HepG2 (cell line): ENCODE data around the gene TBC1D24. TPM values are rescaled to one million over a fixed set of nuclear protein-coding genes. Genes with fewer than 3 reads are reported as not detected.

Experiments used
- BORCS8-MEF2B ChIP-seq: sonication (generic); formaldehyde crosslinking; IDR thresholded peaks from 2 replicates; pipeline ENCODE4 v1.8.0; 2022; ENCODE audit warnings: mild to moderate bottlenecking, missing genetic modification reagents
- ESRRA ChIP-seq: sonication (generic); formaldehyde crosslinking; IDR thresholded peaks from 2 replicates; pipeline ENCODE4 v1.5.1; 2020; ENCODE audit warnings: mild to moderate bottlenecking, low read depth, missing genetic modification reagents
- NCOR1 ChIP-seq: fragments of 200-600 bp; sonication (generic); IDR thresholded peaks from 2 replicates; pipeline ENCODE4 v1.7.0; 2017; ENCODE audit warnings: antibody characterized with exemption, low read length, borderline replicate concordance
- NFYB ChIP-seq: sonication (generic); formaldehyde crosslinking; IDR thresholded peaks from 2 replicates; pipeline ENCODE4 v1.4.0; 2020; ENCODE audit warnings: missing genetic modification reagents
- ONECUT2 ChIP-seq: sonication (generic); formaldehyde crosslinking; IDR thresholded peaks from 2 replicates; pipeline ENCODE4 v1.4.0; 2020; ENCODE audit warnings: missing genetic modification reagents
- SALL2 ChIP-seq: sonication (generic); formaldehyde crosslinking; IDR thresholded peaks from 2 replicates; pipeline ENCODE4 v1.8.1; 2023; ENCODE audit warnings: mild to moderate bottlenecking, missing genetic modification reagents, inconsistent platforms
- TOPORS ChIP-seq: sonication (generic); formaldehyde crosslinking; IDR thresholded peaks from 2 replicates; pipeline ENCODE4 v1.8.0; 2023; ENCODE audit warnings: mild to moderate bottlenecking, missing genetic modification reagents
- ZNF33A ChIP-seq: sonication (generic); formaldehyde crosslinking; IDR thresholded peaks from 2 replicates; pipeline ENCODE4 v1.5.1; 2020; ENCODE audit warnings: missing genetic modification reagents, mild to moderate bottlenecking, moderate library complexity, borderline replicate concordance
- ZNF644 ChIP-seq: IDR thresholded peaks from 2 replicates; pipeline ENCODE4 v1.6.1; 2016; ENCODE audit warnings: low read depth
- ZNF768 ChIP-seq: sonication (generic); formaldehyde crosslinking; IDR thresholded peaks from 2 replicates; pipeline ENCODE4 v1.4.0; 2020; ENCODE audit warnings: missing genetic modification reagents
- polyA plus RNA-seq, 8 experiments: library from polyadenylated mRNA; depleted of rRNA in 3 of 8; stranded (reverse) in 7 of 8; unstranded in 1 of 8; fragments of >200 nt; fragmentation: Illumina TruSeq in 4 of 8; extraction: Trizol in 4 of 8; gene quantifications; 2 replicates each; pipeline versions ENCODE4 v1.2.1 to v1.2.3, GENCODE V29; 2011 to 2016; ENCODE audit warnings: low read depth in 4 of 8, missing spikeins in 1 of 8, mixed read lengths in 1 of 8; ENCODE audit not compliant: insufficient read depth in 1 of 8
- total RNA-seq, 5 experiments: library from RNA; depleted of rRNA; stranded (reverse); fragments of >200 nt; fragmentation: Illumina TruSeq; extraction: Trizol; gene quantifications; 2 replicates each; pipeline ENCODE4 v1.2.3, GENCODE V29; 2016; ENCODE audit warnings: low read depth in 1 of 5
- TF ChIP-seq, protein P1 (sequence below): sonication (generic); formaldehyde crosslinking; conservative IDR thresholded peaks from 2 replicates; pipeline ENCODE4 v1.8.0; 2022; ENCODE audit warnings: mild to moderate bottlenecking, moderate library complexity, missing genetic modification reagents
- TF ChIP-seq, protein P2 (sequence below): sonication (generic); formaldehyde crosslinking; IDR thresholded peaks from 2 replicates; pipeline ENCODE4 v1.4.0; 2020; ENCODE audit warnings: missing genetic modification reagents
- TF ChIP-seq, protein P3 (sequence below): sonication (generic); formaldehyde crosslinking; IDR thresholded peaks from 2 replicates; pipeline ENCODE4 v1.4.0; 2020; ENCODE audit warnings: missing genetic modification reagents
- TF ChIP-seq, protein P4 (sequence below): sonication (generic); formaldehyde crosslinking; IDR thresholded peaks from 2 replicates; pipeline ENCODE4 v1.5.0; 2020; ENCODE audit warnings: mild to moderate bottlenecking, missing genetic modification reagents, borderline replicate concordance

Gene TBC1D24
- total and polyA plus RNA-seq, 2 of the 13 experiments (the other 11 are each of a cell fraction or from before 2014, with no cell fraction given), result 7.7 to 13.7 TPM

DNA sequence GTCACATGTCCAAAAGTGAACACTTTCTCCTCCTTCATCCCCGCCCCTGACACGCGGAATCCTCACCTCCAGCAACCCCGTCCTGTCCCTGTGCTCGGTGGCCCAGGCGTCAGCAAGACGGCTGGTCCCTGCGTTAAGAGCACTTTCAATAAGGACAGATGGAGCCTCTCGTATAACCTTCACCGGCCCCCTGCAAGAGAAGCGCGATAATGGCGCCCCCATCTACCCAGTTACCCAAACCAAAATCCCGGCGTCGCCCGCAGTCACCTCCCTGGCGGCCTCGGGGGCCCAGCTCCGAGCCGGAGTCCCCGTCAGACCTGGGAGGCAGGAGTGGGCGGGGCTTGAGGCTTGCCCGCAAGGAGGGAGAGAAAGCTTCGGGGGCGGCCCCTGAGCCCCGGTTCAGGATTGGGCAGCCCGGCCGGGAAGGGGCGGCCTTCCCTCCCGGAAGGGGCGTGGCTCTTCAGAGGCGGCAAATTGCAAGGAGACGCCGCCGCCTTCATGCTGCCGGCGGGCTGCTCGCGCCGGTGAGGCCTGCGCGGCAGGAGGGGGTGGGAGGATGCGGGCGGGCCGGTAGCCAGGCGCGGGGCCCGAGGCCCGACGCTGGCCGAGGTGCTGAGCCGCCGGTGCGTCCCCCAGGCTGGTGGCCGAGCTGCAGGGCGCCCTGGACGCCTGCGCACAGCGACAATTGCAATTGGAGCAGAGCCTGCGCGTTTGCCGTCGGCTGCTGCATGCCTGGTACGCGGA is 15.1 kb upstream of the TBC1D24 start, which contains the start of gene TEDC2 (continued):
- TF ChIP-seq, protein P1, sequence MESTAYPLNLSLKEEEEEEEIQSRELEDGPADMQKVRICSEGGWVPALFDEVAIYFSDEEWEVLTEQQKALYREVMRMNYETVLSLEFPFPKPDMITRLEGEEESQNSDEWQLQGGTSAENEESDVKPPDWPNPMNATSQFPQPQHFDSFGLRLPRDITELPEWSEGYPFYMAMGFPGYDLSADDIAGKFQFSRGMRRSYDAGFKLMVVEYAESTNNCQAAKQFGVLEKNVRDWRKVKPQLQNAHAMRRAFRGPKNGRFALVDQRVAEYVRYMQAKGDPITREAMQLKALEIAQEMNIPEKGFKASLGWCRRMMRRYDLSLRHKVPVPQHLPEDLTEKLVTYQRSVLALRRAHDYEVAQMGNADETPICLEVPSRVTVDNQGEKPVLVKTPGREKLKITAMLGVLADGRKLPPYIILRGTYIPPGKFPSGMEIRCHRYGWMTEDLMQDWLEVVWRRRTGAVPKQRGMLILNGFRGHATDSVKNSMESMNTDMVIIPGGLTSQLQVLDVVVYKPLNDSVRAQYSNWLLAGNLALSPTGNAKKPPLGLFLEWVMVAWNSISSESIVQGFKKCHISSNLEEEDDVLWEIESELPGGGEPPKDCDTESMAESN (CRISPR knock-in tag), result peak; percentile 56; the same call in 1 of the 2 replicates
- TF ChIP-seq SALL2 (CRISPR knock-in tag) (peak; percentile 20; the same call in 1 of the 2 replicates), TOPORS (CRISPR knock-in tag) (no peak), ZNF644 (CRISPR knock-in tag) (no peak), BORCS8-MEF2B (CRISPR knock-in tag) (peak; percentile 57), NFYB (CRISPR knock-in tag) (peak; percentile 83), ESRRA (CRISPR knock-in tag) (0 out of 2 replicates have a peak, but pooled peaks have one; percentile 38), ONECUT2 (CRISPR knock-in tag) (no peak), ZNF768 (no peak), NCOR1 (peak; percentile 44; the same call in 1 of the 2 replicates), ZNF33A (CRISPR knock-in tag) (no peak)
- TF ChIP-seq, protein P2, sequence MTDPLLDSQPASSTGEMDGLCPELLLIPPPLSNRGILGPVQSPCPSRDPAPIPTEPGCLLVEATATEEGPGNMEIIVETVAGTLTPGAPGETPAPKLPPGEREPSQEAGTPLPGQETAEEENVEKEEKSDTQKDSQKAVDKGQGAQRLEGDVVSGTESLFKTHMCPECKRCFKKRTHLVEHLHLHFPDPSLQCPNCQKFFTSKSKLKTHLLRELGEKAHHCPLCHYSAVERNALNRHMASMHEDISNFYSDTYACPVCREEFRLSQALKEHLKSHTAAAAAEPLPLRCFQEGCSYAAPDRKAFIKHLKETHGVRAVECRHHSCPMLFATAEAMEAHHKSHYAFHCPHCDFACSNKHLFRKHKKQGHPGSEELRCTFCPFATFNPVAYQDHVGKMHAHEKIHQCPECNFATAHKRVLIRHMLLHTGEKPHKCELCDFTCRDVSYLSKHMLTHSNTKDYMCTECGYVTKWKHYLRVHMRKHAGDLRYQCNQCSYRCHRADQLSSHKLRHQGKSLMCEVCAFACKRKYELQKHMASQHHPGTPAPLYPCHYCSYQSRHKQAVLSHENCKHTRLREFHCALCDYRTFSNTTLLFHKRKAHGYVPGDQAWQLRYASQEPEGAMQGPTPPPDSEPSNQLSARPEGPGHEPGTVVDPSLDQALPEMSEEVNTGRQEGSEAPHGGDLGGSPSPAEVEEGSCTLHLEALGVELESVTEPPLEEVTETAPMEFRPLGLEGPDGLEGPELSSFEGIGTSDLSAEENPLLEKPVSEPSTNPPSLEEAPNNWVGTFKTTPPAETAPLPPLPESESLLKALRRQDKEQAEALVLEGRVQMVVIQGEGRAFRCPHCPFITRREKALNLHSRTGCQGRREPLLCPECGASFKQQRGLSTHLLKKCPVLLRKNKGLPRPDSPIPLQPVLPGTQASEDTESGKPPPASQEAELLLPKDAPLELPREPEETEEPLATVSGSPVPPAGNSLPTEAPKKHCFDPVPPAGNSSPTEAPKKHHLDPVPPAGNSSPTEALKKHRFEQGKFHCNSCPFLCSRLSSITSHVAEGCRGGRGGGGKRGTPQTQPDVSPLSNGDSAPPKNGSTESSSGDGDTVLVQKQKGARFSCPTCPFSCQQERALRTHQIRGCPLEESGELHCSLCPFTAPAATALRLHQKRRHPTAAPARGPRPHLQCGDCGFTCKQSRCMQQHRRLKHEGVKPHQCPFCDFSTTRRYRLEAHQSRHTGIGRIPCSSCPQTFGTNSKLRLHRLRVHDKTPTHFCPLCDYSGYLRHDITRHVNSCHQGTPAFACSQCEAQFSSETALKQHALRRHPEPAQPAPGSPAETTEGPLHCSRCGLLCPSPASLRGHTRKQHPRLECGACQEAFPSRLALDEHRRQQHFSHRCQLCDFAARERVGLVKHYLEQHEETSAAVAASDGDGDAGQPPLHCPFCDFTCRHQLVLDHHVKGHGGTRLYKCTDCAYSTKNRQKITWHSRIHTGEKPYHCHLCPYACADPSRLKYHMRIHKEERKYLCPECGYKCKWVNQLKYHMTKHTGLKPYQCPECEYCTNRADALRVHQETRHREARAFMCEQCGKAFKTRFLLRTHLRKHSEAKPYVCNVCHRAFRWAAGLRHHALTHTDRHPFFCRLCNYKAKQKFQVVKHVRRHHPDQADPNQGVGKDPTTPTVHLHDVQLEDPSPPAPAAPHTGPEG (CRISPR knock-in tag), result 0 out of 2 replicates have a peak, but pooled peaks have one; percentile 54
- TF ChIP-seq, protein P3, sequence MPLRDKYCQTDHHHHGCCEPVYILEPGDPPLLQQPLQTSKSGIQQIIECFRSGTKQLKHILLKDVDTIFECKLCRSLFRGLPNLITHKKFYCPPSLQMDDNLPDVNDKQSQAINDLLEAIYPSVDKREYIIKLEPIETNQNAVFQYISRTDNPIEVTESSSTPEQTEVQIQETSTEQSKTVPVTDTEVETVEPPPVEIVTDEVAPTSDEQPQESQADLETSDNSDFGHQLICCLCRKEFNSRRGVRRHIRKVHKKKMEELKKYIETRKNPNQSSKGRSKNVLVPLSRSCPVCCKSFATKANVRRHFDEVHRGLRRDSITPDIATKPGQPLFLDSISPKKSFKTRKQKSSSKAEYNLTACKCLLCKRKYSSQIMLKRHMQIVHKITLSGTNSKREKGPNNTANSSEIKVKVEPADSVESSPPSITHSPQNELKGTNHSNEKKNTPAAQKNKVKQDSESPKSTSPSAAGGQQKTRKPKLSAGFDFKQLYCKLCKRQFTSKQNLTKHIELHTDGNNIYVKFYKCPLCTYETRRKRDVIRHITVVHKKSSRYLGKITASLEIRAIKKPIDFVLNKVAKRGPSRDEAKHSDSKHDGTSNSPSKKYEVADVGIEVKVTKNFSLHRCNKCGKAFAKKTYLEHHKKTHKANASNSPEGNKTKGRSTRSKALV (CRISPR knock-in tag), result 0 out of 2 replicates have a peak, but pooled peaks have one; percentile 27
- TF ChIP-seq, protein P4, sequence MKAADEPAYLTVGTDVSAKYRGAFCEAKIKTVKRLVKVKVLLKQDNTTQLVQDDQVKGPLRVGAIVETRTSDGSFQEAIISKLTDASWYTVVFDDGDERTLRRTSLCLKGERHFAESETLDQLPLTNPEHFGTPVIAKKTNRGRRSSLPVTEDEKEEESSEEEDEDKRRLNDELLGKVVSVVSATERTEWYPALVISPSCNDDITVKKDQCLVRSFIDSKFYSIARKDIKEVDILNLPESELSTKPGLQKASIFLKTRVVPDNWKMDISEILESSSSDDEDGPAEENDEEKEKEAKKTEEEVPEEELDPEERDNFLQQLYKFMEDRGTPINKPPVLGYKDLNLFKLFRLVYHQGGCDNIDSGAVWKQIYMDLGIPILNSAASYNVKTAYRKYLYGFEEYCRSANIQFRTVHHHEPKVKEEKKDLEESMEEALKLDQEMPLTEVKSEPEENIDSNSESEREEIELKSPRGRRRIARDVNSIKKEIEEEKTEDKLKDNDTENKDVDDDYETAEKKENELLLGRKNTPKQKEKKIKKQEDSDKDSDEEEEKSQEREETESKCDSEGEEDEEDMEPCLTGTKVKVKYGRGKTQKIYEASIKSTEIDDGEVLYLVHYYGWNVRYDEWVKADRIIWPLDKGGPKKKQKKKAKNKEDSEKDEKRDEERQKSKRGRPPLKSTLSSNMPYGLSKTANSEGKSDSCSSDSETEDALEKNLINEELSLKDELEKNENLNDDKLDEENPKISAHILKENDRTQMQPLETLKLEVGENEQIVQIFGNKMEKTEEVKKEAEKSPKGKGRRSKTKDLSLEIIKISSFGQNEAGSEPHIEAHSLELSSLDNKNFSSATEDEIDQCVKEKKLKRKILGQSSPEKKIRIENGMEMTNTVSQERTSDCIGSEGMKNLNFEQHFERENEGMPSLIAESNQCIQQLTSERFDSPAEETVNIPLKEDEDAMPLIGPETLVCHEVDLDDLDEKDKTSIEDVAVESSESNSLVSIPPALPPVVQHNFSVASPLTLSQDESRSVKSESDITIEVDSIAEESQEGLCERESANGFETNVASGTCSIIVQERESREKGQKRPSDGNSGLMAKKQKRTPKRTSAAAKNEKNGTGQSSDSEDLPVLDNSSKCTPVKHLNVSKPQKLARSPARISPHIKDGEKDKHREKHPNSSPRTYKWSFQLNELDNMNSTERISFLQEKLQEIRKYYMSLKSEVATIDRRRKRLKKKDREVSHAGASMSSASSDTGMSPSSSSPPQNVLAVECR (CRISPR knock-in tag), result peak; percentile 94; the same call in 1 of the 2 replicates
